Upper lobe of left lung (tissue), 4 donors: ENCODE measurements around the gene GPATCH4.
"Not testable (repeated sequence)": the region's sequence is repeated elsewhere in the genome, so short reads cannot be mapped to it uniquely, and the experiment has no call there.

Source experiments
- CTCF ChIP-seq, 6 experiments: fragments of 450-650 bp in 4 of 6; fragments of 200-600 bp in 2 of 6; sonication (generic) in 2 of 6; IDR thresholded peaks; one replicate each; pipeline ENCODE4 v1.5.1; 2016 to 2019; ENCODE audit warnings: antibody characterized with exemption in 6 of 6
- POLR2AphosphoS5 ChIP-seq, 2 donors: sonication (generic); formaldehyde crosslinking; IDR thresholded peaks; one replicate each; pipeline ENCODE4 v1.5.1; 2017; ENCODE audit warnings: antibody characterized with exemption in 2 of 2

GRCh38 chr1:156607344-156607743, 6.1 kb upstream of the GPATCH4 start:
- not testable (repeated sequence) for TF ChIP-seq CTCF, POLR2AphosphoS5 (IDR thresholded peaks at IDR 0.05)
